Kidney (tissue), 14 donors: ENCODE data around the gene MOGAT1. TPM values are rescaled to one million over a fixed set of nuclear protein-coding genes. Genes with fewer than 3 reads are reported as not detected.

ENCODE experiments used
- DNase-seq, 5 donors: peaks; one replicate each; pipeline ENCODE4 v3.0.0-alpha.2; 2013 to 2020
- FAIRE-seq: peaks from 2 replicates; lab custom pipeline; 2012; peaks lifted over from hg19 to GRCh38; lab: Jason Lieb, UNC
- H3K27ac ChIP-seq, 2 donors: one replicate each; pipeline ENCODE4 v1.7.0; 2013; ENCODE audit warnings: low read depth in 2 of 2, low read length in 2 of 2, inconsistent platforms in 1 of 2
- H3K27me3 ChIP-seq: one replicate; pipeline ENCODE4 v1.7.1; 2013; ENCODE audit warnings: low read length, inconsistent platforms; ENCODE audit not compliant: control insufficient read depth, insufficient read depth
- H3K36me3 ChIP-seq, 3 donors: one replicate each; pipeline versions ENCODE4 v1.7.0 to v1.7.1; 2013; ENCODE audit warnings: low read length in 3 of 3, control low read depth in 1 of 3, inconsistent platforms in 1 of 3; ENCODE audit not compliant: insufficient read depth in 3 of 3, control insufficient read depth in 2 of 3
- H3K4me1 ChIP-seq, 3 donors: one replicate each; pipeline versions ENCODE4 v1.7.0 to v1.7.1; 2013; ENCODE audit warnings: low read length in 3 of 3, inconsistent platforms in 1 of 3, low read depth in 1 of 3; ENCODE audit not compliant: control insufficient read depth in 2 of 3, insufficient read depth in 2 of 3
- H3K4me3 ChIP-seq, 3 donors: one replicate each; pipeline versions ENCODE4 v1.7.0 to v1.8.1; 2013; ENCODE audit warnings: low read length in 3 of 3, control low read depth in 1 of 3, inconsistent platforms in 1 of 3
- H3K9ac ChIP-seq, 3 donors: one replicate each; pipeline versions ENCODE4 v1.7.0 to v1.7.1; 2013; ENCODE audit warnings: low read length in 3 of 3, control low read depth in 1 of 3, inconsistent platforms in 1 of 3
- H3K9me3 ChIP-seq, 3 donors: one replicate each; pipeline versions ENCODE4 v1.7.0 to v1.7.1; 2013; ENCODE audit warnings: low read length in 3 of 3, control low read depth in 1 of 3, inconsistent platforms in 1 of 3; ENCODE audit not compliant: control insufficient read depth in 2 of 3, insufficient read depth in 1 of 3
- intact Hi-C: fragments of 100-400 bp; cut with DNase I; formaldehyde crosslinking; loops from one replicate; pipeline ENCODE4 v1.11.1; 2022
- polyA plus RNA-seq: library from polyadenylated mRNA; stranded (reverse); fragments of 350-450 nt; fragmentation: Illumina TruSeq; extraction: RNeasy Lipid Tissue Mini Kit (QIAGEN cat#74804); gene quantifications from one replicate; pipeline ENCODE4 v1.2.3, GENCODE V29; 2014; ENCODE audit warnings: low read depth, low replicate concordance; ENCODE audit not compliant: insufficient read depth
- total RNA-seq: library from RNA; stranded (reverse); fragmentation: NEBNext Ultra II Directional; extraction: Animal tissue kit (Norgen Biotek cat#: 25700); gene quantifications from one replicate; pipeline ENCODE4 v1.2.1, GENCODE V29; 2021
- TF ChIP-seq, protein P1 (sequence below): IDR thresholded peaks from 3 replicates; pipeline ENCODE4 v1.5.1; 2012; ENCODE audit warnings: mild to moderate bottlenecking, moderate library complexity, borderline replicate concordance; ENCODE audit not compliant: insufficient read depth; ENCODE audit errors: extremely low read depth
- donor health status: control.
- donor health status: control.
- donor health status: control.
- donor health status: control.
- donor health status: control.
- donor health status: DM: yes; HTN: yes; CAD: no.
- donor health status: Normal renal cell carcinoma (clear cell type).

MOGAT1 gene
- total and polyA plus RNA-seq, 2 donors from 2014 or later, result not detected

DNA sequence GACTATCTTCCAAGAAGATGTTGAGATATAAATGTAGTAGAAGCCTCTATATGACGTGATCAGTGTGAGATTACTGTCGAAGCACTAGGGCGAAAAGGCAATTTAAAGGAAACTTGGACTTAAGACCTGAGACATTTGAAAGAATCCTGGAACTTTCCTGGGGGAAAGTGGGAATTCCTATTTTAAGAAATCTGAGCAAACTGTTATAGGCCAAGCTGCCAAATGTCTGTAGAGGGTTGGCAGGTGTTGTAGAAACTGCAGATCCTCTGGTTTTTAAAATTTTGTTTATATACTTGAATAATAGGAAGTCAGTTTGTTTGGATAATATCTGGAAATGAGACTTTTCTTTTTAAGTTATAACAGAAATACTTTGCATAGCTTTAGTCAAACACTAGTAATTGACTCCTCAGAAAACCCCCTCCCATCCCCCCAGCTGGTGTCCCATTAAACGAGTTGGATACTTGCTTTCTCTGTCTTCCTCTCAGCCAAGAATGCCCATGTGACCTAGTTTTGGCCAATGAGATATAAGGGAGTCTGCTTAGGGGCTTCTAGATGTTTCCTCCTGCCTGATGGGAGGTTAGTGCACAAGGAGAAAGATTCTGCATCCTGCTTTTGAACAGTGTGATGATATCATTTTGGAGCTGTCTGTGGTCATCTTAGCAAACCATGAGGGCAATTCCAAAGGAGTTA, 61.2 kb downstream of the MOGAT1 start:
- no peak overlapping the region for H3K9ac ChIP-seq
- intact Hi-C loops, result no loop called here
- no peak overlapping the region for H3K4me3 ChIP-seq
- H3K27me3 ChIP-seq, result no peaks in the 10 kb centered on the region
- no peak for FAIRE-seq
- no peaks in the 10 kb centered on the region for H3K36me3 ChIP-seq
- H3K4me1 ChIP-seq, result peaks cover 0 to 9% (median 2%) of the 10 kb centered on the region in 3 donors
- peak in 1 of 5 donors; percentile 37 for DNase-seq
- TF ChIP-seq, protein P1, sequence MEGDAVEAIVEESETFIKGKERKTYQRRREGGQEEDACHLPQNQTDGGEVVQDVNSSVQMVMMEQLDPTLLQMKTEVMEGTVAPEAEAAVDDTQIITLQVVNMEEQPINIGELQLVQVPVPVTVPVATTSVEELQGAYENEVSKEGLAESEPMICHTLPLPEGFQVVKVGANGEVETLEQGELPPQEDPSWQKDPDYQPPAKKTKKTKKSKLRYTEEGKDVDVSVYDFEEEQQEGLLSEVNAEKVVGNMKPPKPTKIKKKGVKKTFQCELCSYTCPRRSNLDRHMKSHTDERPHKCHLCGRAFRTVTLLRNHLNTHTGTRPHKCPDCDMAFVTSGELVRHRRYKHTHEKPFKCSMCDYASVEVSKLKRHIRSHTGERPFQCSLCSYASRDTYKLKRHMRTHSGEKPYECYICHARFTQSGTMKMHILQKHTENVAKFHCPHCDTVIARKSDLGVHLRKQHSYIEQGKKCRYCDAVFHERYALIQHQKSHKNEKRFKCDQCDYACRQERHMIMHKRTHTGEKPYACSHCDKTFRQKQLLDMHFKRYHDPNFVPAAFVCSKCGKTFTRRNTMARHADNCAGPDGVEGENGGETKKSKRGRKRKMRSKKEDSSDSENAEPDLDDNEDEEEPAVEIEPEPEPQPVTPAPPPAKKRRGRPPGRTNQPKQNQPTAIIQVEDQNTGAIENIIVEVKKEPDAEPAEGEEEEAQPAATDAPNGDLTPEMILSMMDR, result no peak
- no peak overlapping the region for H3K27ac ChIP-seq
- no peaks in the 10 kb centered on the region for H3K9me3 ChIP-seq

DNA sequence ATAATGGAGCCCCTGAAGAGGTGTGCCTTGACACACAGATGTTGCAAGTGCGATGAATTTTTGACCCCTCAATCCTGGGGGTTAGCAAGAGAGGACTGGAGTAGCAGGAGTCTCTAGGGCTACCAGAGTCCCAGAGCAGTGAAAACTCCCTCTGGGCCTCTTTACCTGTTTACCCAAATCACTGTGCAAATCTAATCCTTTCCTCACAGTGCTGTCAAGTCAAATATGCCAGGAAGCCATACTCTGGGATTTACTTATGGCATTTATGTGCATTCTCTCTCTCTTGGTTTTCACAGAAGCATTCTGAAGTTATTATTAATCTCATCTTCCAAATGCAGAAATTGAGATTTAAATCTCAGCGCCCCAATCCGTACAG, 62.0 kb downstream of the MOGAT1 start:
- no peak for DNase-seq
- TF ChIP-seq, protein P1, result no peak
- intact Hi-C loops, result no loop called here

DNA sequence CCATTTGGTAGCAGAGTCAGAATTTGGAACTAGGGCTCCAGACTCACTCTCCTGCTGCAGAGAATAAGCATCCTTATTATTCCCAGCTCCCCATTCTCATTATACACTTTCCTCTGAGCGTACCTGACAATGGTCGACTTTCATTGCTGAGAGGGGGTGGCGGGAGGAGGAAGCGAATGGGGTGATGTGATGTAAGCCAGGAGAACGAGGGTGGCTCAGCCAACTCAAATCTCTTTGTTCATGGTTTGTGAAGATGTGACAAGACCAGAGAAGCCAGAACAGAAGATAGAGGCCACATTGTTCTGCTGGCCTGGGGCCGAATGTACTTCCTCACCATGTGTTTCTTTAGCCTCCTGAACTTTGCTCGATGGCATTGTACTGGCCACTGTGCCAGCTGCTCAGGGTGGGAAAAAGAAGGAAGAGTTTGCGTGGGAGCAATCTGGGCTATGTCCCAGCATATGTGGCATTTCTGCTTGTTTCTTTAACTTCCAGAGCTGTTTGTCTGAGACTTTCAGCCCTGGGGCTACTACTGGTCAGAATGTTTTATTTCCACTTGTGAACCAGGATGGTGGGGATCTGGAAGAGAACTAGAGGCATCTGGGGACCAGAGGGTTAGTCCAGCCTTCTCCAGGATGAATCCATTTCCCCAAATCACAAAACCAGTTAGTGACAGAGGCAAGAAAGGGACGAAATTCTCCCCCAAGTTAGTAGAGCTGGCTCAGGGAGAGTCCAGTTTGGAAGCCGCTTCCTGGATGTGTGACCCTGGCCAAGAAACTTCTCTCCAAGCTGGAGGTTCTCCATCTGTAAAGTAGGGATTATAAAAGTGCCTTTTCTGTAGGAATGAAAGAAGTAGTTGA, 62.6 kb downstream of the MOGAT1 start:
- Histone ChIP-seq H3K36me3 (no peaks in the 10 kb centered on the region), H3K4me1 (peaks cover 0 to 9% (median 2%) of the 10 kb centered on the region in 3 donors), H3K9me3 (no peaks in the 10 kb centered on the region), H3K4me3 (no peak overlapping the region), H3K27me3 (no peaks in the 10 kb centered on the region), H3K27ac (no peak overlapping the region), H3K9ac (no peak overlapping the region)
- intact Hi-C loops, result no loop called here
- FAIRE-seq (no peak), DNase-seq (peak in 1 of 5 donors; percentile 23)
- TF ChIP-seq, protein P1, result no peak

More for the DNA sequence above, 62.0 kb downstream of the MOGAT1 start:
- no peaks in the 10 kb centered on the region for H3K9me3 ChIP-seq
- H3K27ac ChIP-seq, result no peak overlapping the region
- H3K36me3 ChIP-seq, result no peaks in the 10 kb centered on the region
- no peak overlapping the region for H3K9ac ChIP-seq
- no peak for FAIRE-seq
- no peak overlapping the region for H3K4me3 ChIP-seq
- peaks cover 0 to 9% (median 2%) of the 10 kb centered on the region in 3 donors for H3K4me1 ChIP-seq
- no peaks in the 10 kb centered on the region for H3K27me3 ChIP-seq
